GM18505 (cell line): ENCODE results near the gene EEF1AKMT1.

ENCODE experiments used
- ATAC-seq: cut with Tn5 transposase; IDR thresholded peaks from one replicate; pipeline ENCODE4 v1.9.1; 2021; ENCODE audit not compliant: unreplicated experiment
- POLR2A ChIP-seq: IDR thresholded peaks from 4 replicates; pipeline ENCODE4 v1.6.1; 2011; ENCODE audit warnings: borderline replicate concordance; ENCODE audit not compliant: insufficient read depth, insufficient read length; ENCODE audit errors: extremely low read depth

Gene EEF1AKMT1

GRCh38 chr13:20798027-20798426 lies 24.3 kb upstream of the EEF1AKMT1 start:
- ATAC-seq = no peak
- no peak for TF ChIP-seq POLR2A

- TF ChIP-seq POLR2A = no peak
- no peak for ATAC-seq
Observed at GRCh38 chr13:20796791-20797508, 23.2 kb upstream of the EEF1AKMT1 start.

- no peak for TF ChIP-seq POLR2A
- no peak for ATAC-seq
Observed at GRCh38 chr13:20789665-20790064, 15.9 kb upstream of the EEF1AKMT1 start.

GRCh38 chr13:20788312-20788711 lies 14.6 kb upstream of the EEF1AKMT1 start:
- ATAC-seq = no peak

GRCh38 chr13:20787180-20787579 lies 13.4 kb upstream of the EEF1AKMT1 start:
- TF ChIP-seq POLR2A = no peak
- no peak for ATAC-seq

More at GRCh38 chr13:20788312-20788711, 14.6 kb upstream of the EEF1AKMT1 start:
- TF ChIP-seq POLR2A = no peak

- ATAC-seq = peak; percentile 94
- TF ChIP-seq POLR2A = no peak
Observed at GRCh38 chr13:20782116-20782708, 8.5 kb upstream of the EEF1AKMT1 start.

GRCh38 chr13:20780317-20780716 lies 6.6 kb upstream of the EEF1AKMT1 start:
- ATAC-seq = no peak

GRCh38 chr13:20779405-20779804 lies 5.6 kb upstream of the EEF1AKMT1 start:
- ATAC-seq = no peak
- no peak for TF ChIP-seq POLR2A

More at GRCh38 chr13:20780317-20780716, 6.6 kb upstream of the EEF1AKMT1 start:
- TF ChIP-seq POLR2A = no peak

GRCh38 chr13:20778311-20778710 lies 4.5 kb upstream of the EEF1AKMT1 start:
- no peak for TF ChIP-seq POLR2A
- ATAC-seq = no peak

GRCh38 chr13:20776751-20777150 lies 3.0 kb upstream of the EEF1AKMT1 start:
- ATAC-seq = no peak
- no peak for TF ChIP-seq POLR2A

- no peak for ATAC-seq
- no peak for TF ChIP-seq POLR2A
Observed at GRCh38 chr13:20775961-20776360, 2.2 kb upstream of the EEF1AKMT1 start.

- TF ChIP-seq POLR2A = no peak
- ATAC-seq = no peak
Observed at GRCh38 chr13:20774746-20775145, 985 bp upstream of the EEF1AKMT1 start.

GRCh38 chr13:20772401-20773131 lies 1.2 kb downstream of the EEF1AKMT1 start:
- TF ChIP-seq POLR2A = no peak
- ATAC-seq = no peak

GRCh38 chr13:20769834-20770233 lies 3.9 kb downstream of the EEF1AKMT1 start:
- TF ChIP-seq POLR2A = no peak
- no peak for ATAC-seq
